KOPT-K1 (cell line): ENCODE measurements around the gene CNPY1.

ENCODE experiments used
- H3K27ac ChIP-seq: fragments of 200-600 bp; sonication (generic); 2 replicates; pipeline ENCODE4 v1.5.1; 2016; ENCODE audit warnings: antibody characterized with exemption, mild to moderate bottlenecking, low read depth, low read length; ENCODE audit not compliant: poor library complexity, severe bottlenecking
- H3K36me3 ChIP-seq: fragments of 200-600 bp; sonication (generic); 2 replicates; pipeline ENCODE4 v1.5.1; 2017; ENCODE audit warnings: antibody characterized with exemption, mild to moderate bottlenecking, low read length, moderate library complexity; ENCODE audit not compliant: insufficient read depth
- H3K9me3 ChIP-seq: fragments of 200-600 bp; sonication (generic); 2 replicates; pipeline ENCODE4 v1.5.1; 2017; ENCODE audit warnings: antibody characterized with exemption, low read length, mild to moderate bottlenecking; ENCODE audit not compliant: insufficient read depth, poor library complexity, severe bottlenecking

CNPY1 gene

GRCh38 chr7:155461631-155462030, 84.7 kb downstream of the CNPY1 start:
- H3K9me3 ChIP-seq = peaks cover 30% of the 10 kb centered on the region
- no peaks in the 10 kb centered on the region for H3K36me3 ChIP-seq
- H3K27ac ChIP-seq = no peak overlapping the region

- Histone ChIP-seq H3K36me3 (no peaks in the 10 kb centered on the region), H3K9me3 (peaks cover 36% of the 10 kb centered on the region), H3K27ac (no peak overlapping the region)
Measured at GRCh38 chr7:155460926-155461613, 85.3 kb downstream of the CNPY1 start.

- H3K9me3 ChIP-seq = peaks cover 48% of the 10 kb centered on the region
- no peak overlapping the region for H3K27ac ChIP-seq
- no peaks in the 10 kb centered on the region for H3K36me3 ChIP-seq
Measured at GRCh38 chr7:155459700-155460461, 86.5 kb downstream of the CNPY1 start.

GRCh38 chr7:155458878-155459699, 87.3 kb downstream of the CNPY1 start:
- Histone ChIP-seq H3K36me3 (no peaks in the 10 kb centered on the region), H3K9me3 (peaks cover 56% of the 10 kb centered on the region), H3K27ac (no peak overlapping the region)

GRCh38 chr7:155458111-155458877, 88.1 kb downstream of the CNPY1 start, which contains the start of gene EN2:
Gene EN2, plus strand, starts transcription at chr7:155458129. Its CDS starts 249 bp downstream, at chr7:155458378.
- H3K27ac ChIP-seq = no peak within 1 kb of the TSS
- H3K36me3 ChIP-seq = no peaks in the 10 kb centered on the region
- H3K9me3 ChIP-seq = peaks cover 63% of the 10 kb centered on the region

- Histone ChIP-seq H3K9me3 (peaks cover 69% of the 10 kb centered on the region), H3K27ac (no peak overlapping the region), H3K36me3 (no peaks in the 10 kb centered on the region)
Measured at GRCh38 chr7:155457544-155458110, 88.7 kb downstream of the CNPY1 start.

- Histone ChIP-seq H3K36me3 (no peaks in the 10 kb centered on the region), H3K27ac (no peak overlapping the region)
Measured at GRCh38 chr7:155456738-155457543, 89.4 kb downstream of the CNPY1 start.

GRCh38 chr7:155455776-155456737, 90.3 kb downstream of the CNPY1 start:
- no peak overlapping the region for H3K27ac ChIP-seq
- peaks cover 81% of the 10 kb centered on the region for H3K9me3 ChIP-seq
- no peaks in the 10 kb centered on the region for H3K36me3 ChIP-seq

More at GRCh38 chr7:155456738-155457543, 89.4 kb downstream of the CNPY1 start:
- H3K9me3 ChIP-seq = peaks cover 73% of the 10 kb centered on the region

- Histone ChIP-seq H3K27ac (no peak overlapping the region), H3K9me3 (peaks cover 87% of the 10 kb centered on the region), H3K36me3 (no peaks in the 10 kb centered on the region)
Measured at GRCh38 chr7:155455132-155455693, 91.1 kb downstream of the CNPY1 start.

- no peak overlapping the region for H3K27ac ChIP-seq
- no peaks in the 10 kb centered on the region for H3K36me3 ChIP-seq
- peaks cover 87% of the 10 kb centered on the region for H3K9me3 ChIP-seq
Measured at GRCh38 chr7:155454183-155455112, 91.9 kb downstream of the CNPY1 start.

GRCh38 chr7:155453296-155454182, 92.8 kb downstream of the CNPY1 start:
- peaks cover 81% of the 10 kb centered on the region for H3K9me3 ChIP-seq
- H3K36me3 ChIP-seq = no peaks in the 10 kb centered on the region
- H3K27ac ChIP-seq = no peak overlapping the region
